TTC549 (cell line): ENCODE data around the gene ATG10.
"Not testable (repeated sequence)": the region's sequence is repeated elsewhere in the genome, so short reads cannot be mapped to it uniquely, and the experiment has no call there.

Experiments used
- FAIRE-seq: peaks from 2 replicates; lab custom pipeline; 2012; peaks lifted over from hg19 to GRCh38; lab: Jason Lieb, UNC

Gene ATG10

DNA sequence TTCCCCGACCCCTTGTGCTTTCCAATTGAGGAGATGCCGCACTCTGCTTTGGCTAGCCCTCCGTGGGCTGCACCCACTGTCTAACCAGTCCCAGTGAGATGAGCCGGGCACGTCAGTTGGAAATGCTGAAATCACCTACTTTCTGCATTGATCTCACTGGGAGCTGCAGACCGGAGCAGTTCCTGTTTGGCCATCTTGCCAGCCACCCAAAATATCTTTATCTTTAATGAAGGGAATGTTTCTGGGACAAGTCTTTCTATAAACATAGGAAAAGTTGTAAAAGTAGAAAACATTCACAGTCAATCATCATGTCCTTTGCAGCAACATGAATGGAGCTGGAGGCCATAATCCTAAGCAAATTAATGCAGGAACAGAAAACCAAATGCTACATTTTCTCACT, 158.8 kb downstream of the ATG10 start:
- FAIRE-seq: no peak

DNA sequence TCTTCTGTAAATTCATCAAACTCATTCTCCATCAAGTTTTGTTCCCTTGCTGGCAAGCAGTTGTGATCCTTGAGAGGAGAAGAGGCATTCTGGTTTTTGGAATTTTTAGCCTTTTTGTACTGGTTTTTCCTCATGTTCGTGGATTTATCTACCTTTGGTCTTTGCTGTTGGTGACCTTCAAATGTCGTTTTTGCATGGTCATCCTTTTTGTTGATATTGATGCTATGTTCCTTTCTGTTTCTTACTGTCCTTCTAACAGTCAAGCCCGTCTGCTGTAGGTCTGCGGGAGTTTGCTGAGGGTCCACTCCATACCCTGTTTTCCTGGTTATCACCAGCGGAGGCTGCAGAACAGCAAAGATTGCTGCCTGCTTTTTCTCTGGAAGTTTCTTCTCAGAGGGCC, 165.4 kb downstream of the ATG10 start:
- FAIRE-seq: no peak

DNA sequence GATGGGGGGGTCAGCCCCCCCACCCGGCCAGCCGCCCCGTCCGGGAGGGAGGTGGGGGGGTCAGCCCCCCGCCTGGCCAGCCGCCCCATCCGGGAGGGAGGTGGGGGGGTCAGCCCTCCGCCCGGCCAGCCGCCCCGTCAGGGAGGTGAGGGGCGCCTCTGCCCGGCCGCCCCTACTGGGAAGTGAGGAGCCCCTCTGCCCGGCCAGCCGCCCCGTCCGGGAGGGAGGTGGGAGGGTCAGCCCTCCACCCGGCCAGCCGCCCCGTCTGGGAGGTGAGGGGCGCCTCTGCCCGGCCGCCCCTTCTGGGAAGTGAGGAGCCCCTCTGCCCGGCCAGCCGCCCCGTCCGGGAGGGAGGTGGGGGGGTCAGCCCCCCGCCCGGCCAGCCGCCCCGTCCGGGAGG, 168.0 kb downstream of the ATG10 start:
- not testable (repeated sequence) for FAIRE-seq

DNA sequence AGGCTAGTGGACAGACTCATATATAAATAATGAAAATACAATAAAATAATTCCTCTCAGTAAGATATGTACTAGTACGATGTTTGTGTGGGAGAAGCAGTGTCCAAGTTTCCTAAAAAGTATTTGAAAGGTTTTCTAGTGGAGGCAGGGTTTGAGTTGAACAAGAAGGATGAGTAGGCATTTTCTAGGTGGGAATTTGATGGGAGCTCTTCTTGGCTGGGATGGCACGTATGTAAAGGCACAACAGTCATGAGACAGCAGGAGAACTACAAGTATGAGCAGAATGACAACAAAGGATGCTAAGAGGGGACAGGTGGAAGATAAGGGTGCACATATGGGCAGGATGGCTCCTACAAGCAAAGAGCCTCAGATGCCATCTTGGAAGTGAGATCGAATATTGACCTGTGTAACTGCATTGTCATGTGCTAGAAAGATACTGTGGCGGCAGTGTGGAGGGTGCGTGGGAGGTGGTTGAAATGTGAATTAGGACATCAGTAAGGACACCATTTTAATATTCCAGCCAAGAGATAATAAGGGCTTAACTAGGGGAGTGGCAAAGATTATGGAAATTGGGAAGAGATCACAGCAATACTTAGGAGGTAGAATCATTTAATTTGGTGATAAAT, 170.5 kb downstream of the ATG10 start:
- FAIRE-seq: no peak

DNA sequence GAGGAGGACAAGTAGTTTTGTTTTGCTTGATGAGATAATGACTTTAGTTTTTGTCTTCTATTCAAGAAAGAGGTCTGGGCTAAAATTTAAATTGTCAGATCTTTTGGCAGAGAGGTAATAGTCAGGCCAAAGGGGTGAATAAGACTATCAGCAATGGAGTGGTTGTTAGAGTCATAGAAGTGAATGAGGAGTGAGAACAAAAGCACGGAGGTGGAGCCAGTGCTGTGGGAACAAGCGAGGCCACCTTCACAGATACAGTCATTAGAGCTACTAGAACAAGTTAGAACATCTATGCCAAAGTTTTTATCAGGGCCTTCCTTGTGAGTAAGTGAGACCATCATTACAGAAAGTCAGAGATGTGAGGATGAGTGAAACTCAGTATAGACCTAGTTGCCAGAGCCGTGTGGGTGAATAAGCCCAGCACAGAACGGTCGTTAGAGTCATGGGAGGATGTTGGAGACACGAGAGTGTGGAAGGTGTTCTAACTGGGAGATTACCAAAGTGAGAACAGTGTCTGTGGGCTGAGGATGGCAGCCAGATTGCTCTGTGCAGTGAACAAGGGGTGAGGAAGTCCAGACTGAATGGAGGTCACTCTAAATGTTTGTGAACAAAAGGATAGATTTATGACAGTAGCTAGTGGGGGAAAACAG, 171.2 kb downstream of the ATG10 start:
- FAIRE-seq: no peak

DNA sequence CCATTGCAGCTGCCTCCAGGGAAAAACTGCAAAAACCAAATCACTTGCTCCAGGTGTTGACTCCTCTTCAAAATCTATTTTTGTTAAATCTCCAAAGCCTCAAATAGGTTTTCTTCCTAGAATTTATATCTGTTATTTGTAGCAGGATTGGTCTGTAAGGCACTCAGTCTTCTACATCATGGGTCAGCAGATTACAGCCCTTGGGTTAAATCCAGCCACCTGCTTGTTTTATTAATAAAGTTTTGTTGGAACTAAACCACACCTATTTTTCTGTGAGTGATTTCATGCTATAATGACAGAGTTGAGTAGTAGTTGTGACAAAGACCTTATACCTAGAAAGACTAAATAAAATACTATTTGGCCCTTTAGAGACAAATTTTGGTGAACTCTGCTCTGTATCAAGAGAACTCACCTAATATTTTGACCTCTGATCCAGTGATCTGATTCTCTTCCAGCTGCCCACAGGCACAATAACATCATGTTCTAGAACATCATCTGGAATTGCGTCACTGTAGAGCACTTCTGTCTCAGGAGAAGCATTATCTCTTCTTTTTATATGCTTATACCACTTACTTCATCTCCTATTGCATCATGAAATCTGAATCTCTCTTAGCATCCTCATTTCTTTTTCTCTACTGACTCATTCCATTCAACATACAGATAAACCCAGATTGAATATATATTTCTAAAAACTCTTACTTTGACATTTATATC, 176.2 kb downstream of the ATG10 start:
- no peak for FAIRE-seq

DNA sequence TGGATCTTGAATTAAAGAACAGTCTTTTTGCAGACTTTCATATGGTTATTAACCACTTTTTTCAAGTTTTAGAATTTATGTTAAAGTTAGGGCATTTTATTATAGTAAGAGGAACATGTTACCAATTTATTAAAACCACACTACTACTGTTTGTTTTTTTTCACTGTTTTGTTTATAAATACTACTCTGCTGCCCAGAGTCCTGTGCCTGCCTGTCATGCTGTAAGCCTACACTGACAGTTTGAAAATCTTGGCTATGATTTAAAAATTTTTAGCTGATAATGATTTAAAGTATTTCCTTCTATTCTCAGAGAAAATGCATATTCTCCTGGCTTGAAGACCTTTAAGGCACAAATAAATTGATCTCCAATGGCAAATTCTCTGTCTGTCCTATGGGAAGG, 177.6 kb downstream of the ATG10 start:
- no peak for FAIRE-seq

DNA sequence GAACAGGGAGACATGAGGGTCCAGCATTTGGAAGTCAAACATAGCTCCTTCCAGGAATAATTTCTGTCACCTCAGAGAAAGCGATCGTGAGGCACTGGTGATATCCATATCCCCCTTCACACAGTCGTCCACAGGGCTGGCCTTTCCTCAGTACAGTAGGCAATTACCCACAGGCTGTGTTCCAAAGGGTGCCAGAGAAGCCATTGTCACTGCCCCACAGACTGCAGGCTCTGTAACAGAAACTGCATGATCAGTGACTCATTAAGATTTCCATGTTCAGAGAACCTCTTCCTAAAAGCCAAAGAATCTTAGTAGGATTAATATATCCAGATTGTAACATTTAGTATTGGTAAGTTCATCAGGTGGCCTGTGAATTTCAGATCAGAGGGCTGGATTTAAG, 178.7 kb downstream of the ATG10 start:
- no peak for FAIRE-seq

DNA sequence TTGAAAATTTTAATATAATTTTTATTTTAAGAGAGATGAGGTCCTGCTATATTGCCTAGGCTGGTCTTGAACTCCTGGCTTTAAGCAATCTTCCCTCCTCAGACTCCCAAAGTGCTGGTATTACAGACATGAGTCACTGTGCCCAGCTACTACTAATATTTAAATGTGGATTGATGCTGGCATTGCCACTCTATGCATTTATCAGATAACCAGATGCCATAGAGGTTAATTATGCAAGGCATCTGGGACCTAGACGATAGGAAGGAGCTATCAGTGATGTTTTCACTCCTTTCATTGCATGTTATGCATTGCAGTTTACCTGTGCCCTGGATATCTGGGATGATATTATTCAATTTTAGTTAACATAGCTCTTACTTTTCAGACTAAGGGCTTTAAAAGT, 179.4 kb downstream of the ATG10 start:
- FAIRE-seq: no peak

DNA sequence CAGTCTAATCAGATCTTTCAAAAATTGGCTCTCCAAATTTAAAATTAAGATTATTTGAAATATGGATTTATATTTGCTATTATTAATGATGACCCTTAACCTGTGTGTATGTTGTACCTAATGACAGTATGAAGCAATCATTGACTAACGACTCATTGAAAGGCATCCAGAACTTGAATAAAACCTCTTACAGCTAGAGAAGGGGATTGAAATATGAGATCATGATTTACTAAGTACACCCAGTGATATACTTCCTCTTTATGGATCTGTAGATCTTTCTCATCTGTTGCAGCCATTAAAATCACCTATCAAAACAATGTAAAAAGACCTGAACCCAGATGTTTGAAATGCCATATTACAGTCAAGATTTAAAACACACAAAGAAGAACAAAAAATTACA, 179.8 kb downstream of the ATG10 start:
- no peak for FAIRE-seq

DNA sequence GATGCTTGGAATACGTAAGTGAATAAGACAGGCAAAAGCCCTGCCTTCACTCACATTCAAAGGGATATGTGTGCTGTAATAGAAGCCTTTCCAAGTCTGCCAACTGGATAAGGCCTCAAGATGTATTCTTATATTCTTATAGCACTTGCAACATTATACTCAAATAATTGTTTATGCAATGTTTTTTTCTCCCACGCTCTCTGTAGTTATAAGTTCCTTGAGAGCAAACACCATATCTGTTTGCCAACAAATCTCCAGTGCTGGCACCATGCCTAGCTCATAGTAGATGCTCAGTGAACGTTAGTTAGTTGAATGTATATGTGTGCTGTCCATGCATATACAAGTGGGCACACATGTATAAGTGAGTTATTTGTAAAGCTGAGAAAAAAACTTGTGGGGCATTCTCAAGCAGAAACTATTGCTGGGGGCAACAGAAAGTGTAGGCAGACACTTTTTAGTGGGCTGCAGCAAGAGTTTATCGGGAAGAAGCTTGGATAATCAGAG, 181.2 kb downstream of the ATG10 start:
- no peak for FAIRE-seq

DNA sequence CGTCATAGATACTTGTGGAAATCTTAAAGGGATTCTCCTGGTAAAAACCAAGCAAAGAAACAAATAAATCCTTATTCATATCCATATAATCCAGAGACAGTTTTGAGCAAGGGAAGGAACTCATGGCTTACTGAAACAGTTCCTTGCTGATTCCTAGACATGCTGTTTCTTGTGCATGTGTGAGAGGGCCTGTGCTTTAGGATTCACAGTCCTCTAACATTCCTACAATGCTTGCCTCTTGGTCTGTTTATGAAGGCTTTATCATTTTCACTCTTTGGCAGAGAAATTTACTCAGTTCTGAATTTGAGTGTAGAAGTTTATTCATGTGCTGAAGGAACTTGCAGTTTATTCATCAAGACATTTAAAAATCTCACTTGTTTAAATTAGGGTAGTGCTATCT, 183.0 kb downstream of the ATG10 start:
- no peak for FAIRE-seq

DNA sequence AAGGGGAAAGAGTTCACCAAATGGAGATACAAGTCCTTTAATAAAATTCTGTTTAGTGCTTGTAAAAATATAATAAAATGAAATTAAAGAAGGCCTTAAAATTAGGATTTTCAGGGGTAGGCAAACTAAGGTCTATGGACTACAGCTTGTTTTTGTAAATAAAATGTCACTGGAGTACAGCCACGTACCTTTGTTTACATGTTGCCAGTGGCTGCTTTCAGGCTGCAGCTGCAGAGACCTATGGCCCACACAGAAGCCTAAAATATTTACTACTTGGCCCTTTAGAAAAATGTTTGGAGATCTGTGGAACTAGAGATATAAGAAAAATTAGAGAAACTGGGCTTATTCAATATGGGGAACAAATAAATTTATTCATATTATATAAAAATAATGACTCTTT, 183.5 kb downstream of the ATG10 start:
- no peak for FAIRE-seq

DNA sequence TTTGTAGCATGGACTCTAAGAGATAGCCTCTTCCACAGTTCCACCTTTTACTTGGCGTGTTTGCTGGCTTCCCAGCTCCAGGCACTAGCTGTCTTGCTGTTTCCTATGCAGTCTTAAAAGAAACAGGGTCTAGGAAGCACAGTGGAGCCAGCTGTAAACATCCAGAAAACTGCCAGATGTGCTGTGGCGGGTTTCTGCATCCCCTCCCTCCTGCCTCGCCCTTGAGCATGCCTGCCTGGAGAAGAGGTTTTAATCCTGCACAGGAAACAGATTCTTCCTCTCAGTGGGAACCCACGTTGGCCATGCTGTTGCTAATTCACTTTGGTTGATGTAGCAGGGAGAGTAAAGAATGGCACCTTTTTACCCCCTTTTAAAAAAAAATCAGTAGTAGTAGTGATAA, 185.1 kb downstream of the ATG10 start:
- FAIRE-seq: no peak

DNA sequence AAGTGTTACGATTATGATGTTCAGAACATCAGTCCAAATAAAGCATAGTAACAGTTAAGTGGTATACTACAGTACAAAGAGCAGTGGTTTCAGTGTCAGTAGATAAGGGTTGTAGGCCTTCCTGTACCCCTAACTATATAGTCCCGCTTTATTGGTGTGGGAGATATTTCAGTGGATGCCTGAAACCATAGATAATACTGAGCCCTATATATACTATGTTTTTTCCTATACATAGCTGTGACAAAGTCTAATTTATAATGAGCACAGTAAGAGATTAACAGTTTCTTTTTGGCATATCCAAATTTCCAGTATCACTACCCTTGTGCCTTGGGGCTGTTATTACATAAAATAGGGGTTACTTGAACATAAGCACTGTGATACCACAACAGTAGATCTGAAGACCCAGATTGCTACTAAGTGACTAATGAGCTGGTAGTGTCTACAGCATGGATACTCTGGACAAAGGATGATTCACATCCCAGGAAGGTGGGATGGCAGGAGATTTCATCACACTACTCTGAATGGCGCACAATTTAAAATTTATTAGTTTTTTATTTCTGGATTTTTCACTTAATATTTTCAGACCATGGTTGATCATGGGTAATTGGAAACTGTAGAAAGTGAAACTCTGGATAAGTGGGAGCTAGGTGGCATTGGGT, 187.1 kb downstream of the ATG10 start:
- no peak for FAIRE-seq

DNA sequence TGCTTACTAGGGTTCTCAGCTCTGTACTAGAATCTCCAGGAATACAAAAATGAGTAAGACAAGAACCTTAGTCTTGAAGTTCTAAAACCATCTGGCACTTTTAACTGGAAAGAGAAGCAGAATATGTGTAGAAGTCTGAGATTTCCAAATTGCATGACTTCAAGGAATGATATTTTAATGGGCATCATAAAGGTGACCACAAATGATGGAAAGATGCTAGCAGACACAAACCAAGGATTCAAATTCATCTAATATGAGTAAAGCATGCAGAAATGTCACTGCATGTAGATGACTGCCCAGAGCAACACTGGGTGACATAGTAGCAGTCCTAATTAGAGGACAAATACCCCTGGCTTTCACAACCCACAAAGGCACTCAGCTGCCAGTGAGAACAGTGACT, 189.1 kb downstream of the ATG10 start:
- no peak for FAIRE-seq

DNA sequence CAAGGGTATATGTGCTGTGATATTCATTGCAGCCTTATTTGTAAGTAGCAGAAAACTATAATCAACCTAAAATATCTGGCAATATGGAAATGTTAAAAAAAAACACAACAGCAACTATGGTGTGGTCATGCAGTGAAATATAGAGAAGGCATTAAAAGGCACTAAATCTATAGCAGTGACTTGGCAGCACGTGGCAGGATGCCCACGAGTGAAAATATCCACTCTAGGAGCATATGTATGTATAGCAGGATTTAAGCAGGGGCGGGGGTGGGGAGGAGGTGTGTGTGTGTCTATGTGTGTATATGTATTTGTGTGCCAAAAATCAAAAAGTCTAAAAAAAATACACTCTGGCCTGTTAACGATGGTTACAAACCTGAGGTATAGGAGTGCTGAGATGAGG, 190.8 kb downstream of the ATG10 start:
- FAIRE-seq: no peak

DNA sequence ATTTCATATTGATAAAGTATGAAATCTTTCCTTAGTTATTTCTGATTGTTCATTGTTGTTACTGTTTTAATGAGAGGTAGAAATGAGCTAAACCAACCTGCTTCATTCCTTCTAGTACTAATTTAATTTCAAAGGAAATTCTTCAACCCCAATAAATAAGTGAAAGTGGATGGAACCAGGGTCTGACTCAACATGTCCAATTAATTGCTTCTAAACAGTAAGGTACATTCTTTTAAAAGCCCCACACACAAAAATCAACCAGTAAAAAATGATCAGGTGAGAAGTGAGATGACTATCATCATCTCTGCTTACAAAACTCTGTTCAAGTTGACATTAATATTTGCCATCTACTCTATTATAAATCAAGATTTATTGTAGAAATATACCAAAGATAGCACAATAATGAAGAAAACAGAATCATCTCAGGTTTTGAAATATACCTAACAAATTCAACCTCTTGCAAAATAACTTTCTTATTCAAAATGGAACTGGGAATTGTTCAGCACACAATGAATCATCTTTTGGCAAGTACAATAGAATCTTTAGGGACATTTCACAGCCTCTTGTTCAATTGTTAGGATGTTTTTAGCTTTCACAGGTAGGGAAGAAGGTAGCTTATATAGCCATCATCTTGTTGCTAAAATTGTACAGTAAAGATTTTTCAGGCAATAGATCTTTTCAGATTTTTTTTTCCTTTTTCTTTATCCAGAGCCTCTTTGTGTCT, 191.8 kb downstream of the ATG10 start:
- FAIRE-seq: no peak

DNA sequence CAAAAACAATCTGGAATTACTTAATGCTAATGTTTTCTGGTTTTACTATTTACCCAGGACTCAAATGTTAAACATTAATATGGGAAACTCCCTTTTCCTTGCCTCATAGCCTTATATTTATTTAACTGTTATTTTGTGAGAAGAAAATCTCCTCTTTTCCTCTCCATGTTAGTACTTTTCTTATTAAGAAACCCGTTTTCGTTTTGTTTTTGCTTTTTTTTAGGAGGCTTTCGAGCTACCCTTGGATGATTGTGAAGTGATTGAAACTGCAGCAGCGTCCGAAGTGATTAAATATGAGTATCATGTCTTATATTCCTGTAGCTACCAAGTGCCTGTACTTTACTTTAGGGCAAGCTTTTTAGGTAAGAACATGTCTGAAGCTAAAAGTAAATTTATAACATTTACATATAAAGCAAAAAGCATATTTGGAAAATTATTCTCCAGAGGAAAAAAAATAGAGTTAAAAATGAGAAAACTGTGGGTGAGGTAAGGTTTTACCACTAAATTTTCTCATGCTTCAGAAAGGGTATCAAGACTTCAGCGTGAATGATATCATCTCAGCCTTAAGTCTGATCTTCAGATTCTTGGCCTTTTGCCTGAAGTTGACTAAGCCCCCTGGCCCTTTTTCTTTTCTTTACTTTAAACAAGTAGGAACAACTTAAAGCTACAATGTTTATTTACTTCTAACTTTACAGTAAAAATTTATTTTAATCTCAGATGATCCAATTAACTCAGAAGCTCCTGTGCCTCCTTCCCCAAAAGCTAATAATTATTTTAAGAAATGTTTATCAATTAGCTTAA, 192.6 kb downstream of the ATG10 start:
- FAIRE-seq: no peak

DNA sequence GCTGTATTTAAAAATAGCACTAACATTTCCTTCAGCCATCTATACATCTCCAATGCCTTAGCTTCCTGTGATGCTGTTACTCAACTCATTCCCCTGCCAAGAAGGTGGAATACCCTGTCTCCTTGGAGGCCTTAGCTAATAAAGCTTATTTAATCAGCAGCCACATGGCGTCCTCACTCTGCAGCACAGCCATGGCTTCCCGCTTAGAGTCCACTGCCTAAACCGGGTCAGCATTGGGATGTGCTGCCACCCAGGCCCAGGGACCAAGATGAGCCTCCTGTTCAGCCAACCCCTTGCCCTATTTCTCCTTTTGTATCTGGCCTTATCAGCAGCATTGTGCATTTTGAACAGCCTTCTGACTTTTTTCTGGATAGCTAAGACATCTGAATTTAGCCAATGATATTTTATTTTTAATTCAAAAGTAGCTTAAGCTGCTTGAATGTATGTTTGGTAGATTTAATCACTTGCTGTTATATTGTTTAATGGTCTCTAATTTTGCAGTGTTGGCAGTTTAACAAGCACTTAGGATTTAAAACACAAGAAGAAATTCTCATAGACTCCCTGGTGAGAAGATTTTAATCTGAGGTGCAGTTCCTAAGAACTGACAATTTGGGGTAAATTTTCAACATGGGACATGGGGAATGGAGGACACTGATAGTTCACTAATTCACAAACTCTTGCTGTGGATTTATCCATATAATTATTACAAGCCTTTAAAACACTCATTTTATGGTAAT, 193.3 kb downstream of the ATG10 start:
- FAIRE-seq: no peak
